ENCODE data around the gene FHAD1. TPM values are rescaled to one million over a fixed set of nuclear protein-coding genes. Genes with fewer than 3 reads are reported as not detected.

The FHAD1 gene
- total RNA-seq, 1 experiment from 2014 or later: 3.5 TPM

DNA sequence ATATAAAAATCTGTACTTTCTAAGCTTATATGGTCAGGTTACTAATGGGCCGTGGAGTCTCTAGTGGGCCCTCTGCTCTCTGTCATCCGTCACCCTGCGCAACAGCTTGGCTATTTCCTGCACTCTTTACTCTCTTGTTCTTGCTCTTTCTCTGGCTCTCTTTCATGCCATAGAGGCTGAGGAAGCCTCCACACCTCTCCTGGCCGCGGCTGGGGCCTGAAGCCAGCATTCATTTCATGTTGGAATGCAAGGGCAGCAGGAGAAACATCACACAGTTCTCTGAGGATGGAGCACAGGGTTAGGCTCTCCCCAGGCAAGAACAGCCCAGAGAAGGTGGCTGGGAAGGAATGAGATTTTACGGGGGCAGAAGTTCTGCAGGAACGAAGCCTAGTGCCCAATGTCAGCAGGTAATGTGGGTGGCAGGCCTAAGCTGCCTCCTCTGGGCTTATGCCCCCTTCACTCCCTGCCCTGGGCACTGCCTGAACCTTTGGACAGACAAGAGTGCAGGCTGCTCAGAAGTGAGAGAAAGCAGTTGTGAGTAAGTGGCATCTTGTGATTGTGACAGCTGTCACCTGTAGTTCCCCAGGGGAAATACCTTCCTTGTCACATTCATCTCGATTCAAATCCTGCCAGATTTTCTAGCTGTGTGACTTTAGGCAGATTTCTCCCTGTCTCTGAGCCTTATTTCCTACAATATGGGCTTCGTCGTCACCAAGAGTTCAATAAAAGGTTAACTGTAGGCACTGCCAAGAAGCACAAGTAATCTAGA, 3.6 kb upstream of the FHAD1 start (continued):
- TF ChIP-seq, protein P1, sequence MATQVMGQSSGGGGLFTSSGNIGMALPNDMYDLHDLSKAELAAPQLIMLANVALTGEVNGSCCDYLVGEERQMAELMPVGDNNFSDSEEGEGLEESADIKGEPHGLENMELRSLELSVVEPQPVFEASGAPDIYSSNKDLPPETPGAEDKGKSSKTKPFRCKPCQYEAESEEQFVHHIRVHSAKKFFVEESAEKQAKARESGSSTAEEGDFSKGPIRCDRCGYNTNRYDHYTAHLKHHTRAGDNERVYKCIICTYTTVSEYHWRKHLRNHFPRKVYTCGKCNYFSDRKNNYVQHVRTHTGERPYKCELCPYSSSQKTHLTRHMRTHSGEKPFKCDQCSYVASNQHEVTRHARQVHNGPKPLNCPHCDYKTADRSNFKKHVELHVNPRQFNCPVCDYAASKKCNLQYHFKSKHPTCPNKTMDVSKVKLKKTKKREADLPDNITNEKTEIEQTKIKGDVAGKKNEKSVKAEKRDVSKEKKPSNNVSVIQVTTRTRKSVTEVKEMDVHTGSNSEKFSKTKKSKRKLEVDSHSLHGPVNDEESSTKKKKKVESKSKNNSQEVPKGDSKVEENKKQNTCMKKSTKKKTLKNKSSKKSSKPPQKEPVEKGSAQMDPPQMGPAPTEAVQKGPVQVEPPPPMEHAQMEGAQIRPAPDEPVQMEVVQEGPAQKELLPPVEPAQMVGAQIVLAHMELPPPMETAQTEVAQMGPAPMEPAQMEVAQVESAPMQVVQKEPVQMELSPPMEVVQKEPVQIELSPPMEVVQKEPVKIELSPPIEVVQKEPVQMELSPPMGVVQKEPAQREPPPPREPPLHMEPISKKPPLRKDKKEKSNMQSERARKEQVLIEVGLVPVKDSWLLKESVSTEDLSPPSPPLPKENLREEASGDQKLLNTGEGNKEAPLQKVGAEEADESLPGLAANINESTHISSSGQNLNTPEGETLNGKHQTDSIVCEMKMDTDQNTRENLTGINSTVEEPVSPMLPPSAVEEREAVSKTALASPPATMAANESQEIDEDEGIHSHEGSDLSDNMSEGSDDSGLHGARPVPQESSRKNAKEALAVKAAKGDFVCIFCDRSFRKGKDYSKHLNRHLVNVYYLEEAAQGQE (IDR thresholded peaks at IDR 0.05; ENCODE audit: low read depth): no peak
- TF ChIP-seq SP1 (IDR thresholded peaks at IDR 0.05; ENCODE audit: low read depth) (no peak), ZNF274 (IDR thresholded peaks at IDR 0.05; ENCODE audit: low read depth, low read length) (no peak), SIN3A (IDR thresholded peaks at IDR 0.05; ENCODE audit: low read depth) (no peak), EZH2 (IDR thresholded peaks at IDR 0.05) (no peak), ZFX (IDR thresholded peaks at IDR 0.05) (no peak), CEBPB (IDR thresholded peaks at IDR 0.05; ENCODE audit: low read depth) (no peak)

- CTCF ChIA-PET: no interaction called here
- Histone ChIP-seq H3K9me2 (ENCODE audit: insufficient read depth) (no peaks in the 10 kb centered on the region), H3K27ac (ENCODE audit: low read depth, low read length) (no peak overlapping the region), H4K20me1 (ENCODE audit: insufficient read depth) (no peaks in the 10 kb centered on the region), H3K79me2 (ENCODE audit: insufficient read depth, low read length) (no peaks in the 10 kb centered on the region), H3K9ac (ENCODE audit: low read length) (no peak overlapping the region), H3K4me3 (replicated peaks in 1 of 2; ENCODE audit: low read depth in 1 of 2, low read length in 2 of 2) (no peak overlapping the region), H3K4me1 (ENCODE audit: control insufficient read depth in 1 of 2, insufficient read depth in 2 of 2, low read length in 2 of 2) (peaks cover 0 to 17% of the 10 kb centered on the region in 2 experiments; a peak in 2 of 4 replicates), H3K27me3 (ENCODE audit: insufficient read depth, low read length) (no peaks in the 10 kb centered on the region), H2AFZ (ENCODE audit: low read depth, low read length, poor library complexity, severe bottlenecking) (no peak overlapping the region), H3K9me3 (ENCODE audit: control insufficient read depth in 1 of 2, insufficient read depth in 1 of 2, low read depth in 1 of 2, low read length in 2 of 2) (no peaks in the 10 kb centered on the region), H3K4me2 (ENCODE audit: low read length) (no peak overlapping the region), H3K36me3 (ENCODE audit: control insufficient read depth in 1 of 2, insufficient read depth in 2 of 2, low read length in 2 of 2) (no peaks in the 10 kb centered on the region)
- no TSS peak for BruUV-seq (replicated peaks)
- intact Hi-C loops (cut with micrococcal nuclease): loop anchor here (1.0 kb wide), 1 partner anchor 34 kb away; no protein-coding TSS in a partner anchor
- POLR2A ChIA-PET: no interaction called here
- TF ChIP-seq ATF3 (IDR thresholded peaks at IDR 0.05) (no peak), CTCF (IDR thresholded peaks at IDR 0.05 in 2 of 3, conservative IDR thresholded peaks at IDR 0.05 in 1 of 3; ENCODE audit: borderline replicate concordance in 1 of 3, insufficient read depth in 1 of 3, low read depth in 2 of 3, low read length in 2 of 3) (no peak), ZFX (IDR thresholded peaks at IDR 0.05) (no peak), JUND (IDR thresholded peaks at IDR 0.05) (no peak), POLR2A (IDR thresholded peaks at IDR 0.05; ENCODE audit: borderline replicate concordance, extremely low read depth, insufficient read depth, insufficient read length) (no peak), SP1 (IDR thresholded peaks at IDR 0.05; ENCODE audit: low read depth) (no peak), FOSL1 (IDR thresholded peaks at IDR 0.05; ENCODE audit: low read depth) (no peak), POLR2AphosphoS5 (IDR thresholded peaks at IDR 0.05; ENCODE audit: low read depth, low read length) (no peak), YY1 (IDR thresholded peaks at IDR 0.05; ENCODE audit: extremely low read depth, insufficient replicate concordance, low read depth, low read length) (no peak), CBX3 (IDR thresholded peaks at IDR 0.05; ENCODE audit: low read depth) (no peak)
- ATAC-seq (no peak), DNase-seq (ENCODE audit: low read depth, low spot score) (no peak)
- RAD21 ChIA-PET (ENCODE audit: low non-redundant PET in 1 of 2, low total read pairs in 2 of 2, uncharacterized antibody in 2 of 2, unreplicated experiment in 2 of 2): no interaction called here
Measured at GRCh38 chr1:15244813-15245212, 2.2 kb upstream of the FHAD1 start.

Data from HCT116 (cell line).